Kidney (tissue), 14 donors: Measurements from ENCODE around the gene ENOPH1. TPM values are rescaled to one million over a fixed set of nuclear protein-coding genes. Genes with fewer than 3 reads are reported as not detected.

Experiments used
- DNase-seq, 5 donors: peaks; one replicate each; pipeline ENCODE4 v3.0.0-alpha.2; 2013 to 2020
- FAIRE-seq: peaks from 2 replicates; lab custom pipeline; 2012; peaks lifted over from hg19 to GRCh38; lab: Jason Lieb, UNC
- H3K27ac ChIP-seq, 2 donors: one replicate each; pipeline ENCODE4 v1.7.0; 2013; ENCODE audit warnings: low read depth in 2 of 2, low read length in 2 of 2, inconsistent platforms in 1 of 2
- H3K27me3 ChIP-seq: one replicate; pipeline ENCODE4 v1.7.1; 2013; ENCODE audit warnings: low read length, inconsistent platforms; ENCODE audit not compliant: control insufficient read depth, insufficient read depth
- H3K36me3 ChIP-seq, 3 donors: one replicate each; pipeline versions ENCODE4 v1.7.0 to v1.7.1; 2013; ENCODE audit warnings: low read length in 3 of 3, control low read depth in 1 of 3, inconsistent platforms in 1 of 3; ENCODE audit not compliant: insufficient read depth in 3 of 3, control insufficient read depth in 2 of 3
- H3K4me1 ChIP-seq, 3 donors: one replicate each; pipeline versions ENCODE4 v1.7.0 to v1.7.1; 2013; ENCODE audit warnings: low read length in 3 of 3, inconsistent platforms in 1 of 3, low read depth in 1 of 3; ENCODE audit not compliant: control insufficient read depth in 2 of 3, insufficient read depth in 2 of 3
- H3K4me3 ChIP-seq, 3 donors: one replicate each; pipeline versions ENCODE4 v1.7.0 to v1.8.1; 2013; ENCODE audit warnings: low read length in 3 of 3, control low read depth in 1 of 3, inconsistent platforms in 1 of 3
- H3K9ac ChIP-seq, 3 donors: one replicate each; pipeline versions ENCODE4 v1.7.0 to v1.7.1; 2013; ENCODE audit warnings: low read length in 3 of 3, control low read depth in 1 of 3, inconsistent platforms in 1 of 3
- H3K9me3 ChIP-seq, 3 donors: one replicate each; pipeline versions ENCODE4 v1.7.0 to v1.7.1; 2013; ENCODE audit warnings: low read length in 3 of 3, control low read depth in 1 of 3, inconsistent platforms in 1 of 3; ENCODE audit not compliant: control insufficient read depth in 2 of 3, insufficient read depth in 1 of 3
- CTCF ChIP-seq: IDR thresholded peaks from 3 replicates; pipeline ENCODE4 v1.5.1; 2012; ENCODE audit warnings: mild to moderate bottlenecking, moderate library complexity, borderline replicate concordance; ENCODE audit not compliant: insufficient read depth; ENCODE audit errors: extremely low read depth
- intact Hi-C: fragments of 100-400 bp; cut with DNase I; formaldehyde crosslinking; loops from one replicate; pipeline ENCODE4 v1.11.1; 2022
- polyA plus RNA-seq: library from polyadenylated mRNA; stranded (reverse); fragments of 350-450 nt; fragmentation: Illumina TruSeq; extraction: RNeasy Lipid Tissue Mini Kit (QIAGEN cat#74804); gene quantifications from one replicate; pipeline ENCODE4 v1.2.3, GENCODE V29; 2014; ENCODE audit warnings: low read depth, low replicate concordance; ENCODE audit not compliant: insufficient read depth
- total RNA-seq: library from RNA; stranded (reverse); fragmentation: NEBNext Ultra II Directional; extraction: Animal tissue kit (Norgen Biotek cat#: 25700); gene quantifications from one replicate; pipeline ENCODE4 v1.2.1, GENCODE V29; 2021
- donor health status: control.
- donor health status: control.
- donor health status: control.
- donor health status: control.
- donor health status: control.
- donor health status: DM: yes; HTN: yes; CAD: no.
- donor health status: Normal renal cell carcinoma (clear cell type).

The ENOPH1 gene
- total and polyA plus RNA-seq, 2 donors from 2014 or later: 30.3 to 36.0 TPM

DNA sequence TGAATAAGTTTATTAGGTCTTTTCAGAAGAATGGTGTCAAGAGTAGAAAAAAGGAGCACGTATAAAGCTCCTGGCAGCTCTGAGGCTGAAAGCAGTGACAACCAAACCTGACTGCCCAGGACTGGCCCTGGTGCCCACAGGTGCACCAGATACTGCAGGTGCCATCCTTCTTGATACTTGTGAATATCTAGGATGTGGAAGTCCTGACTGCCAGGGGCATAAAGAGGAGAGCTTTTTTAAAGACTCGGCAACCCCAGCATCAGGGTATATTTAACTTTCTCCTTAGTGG, 70.7 kb downstream of the ENOPH1 start:
- Histone ChIP-seq H3K27ac (no peak overlapping the region), H3K27me3 (no peaks in the 10 kb centered on the region), H3K36me3 (no peaks in the 10 kb centered on the region), H3K9me3 (no peaks in the 10 kb centered on the region), H3K4me3 (no peak overlapping the region), H3K9ac (no peak overlapping the region), H3K4me1 (no peaks in the 10 kb centered on the region)
- intact Hi-C loops: no loop called here
- FAIRE-seq (no peak), DNase-seq (no peak)
- TF ChIP-seq CTCF: no peak

GRCh38 chr4:82508011-82508410, 77.6 kb downstream of the ENOPH1 start:
- intact Hi-C loops: no loop called here
- Histone ChIP-seq H3K9ac (no peak overlapping the region), H3K27me3 (no peaks in the 10 kb centered on the region), H3K9me3 (no peaks in the 10 kb centered on the region), H3K4me1 (peaks cover 0 to 5% (median 0%) of the 10 kb centered on the region in 3 donors), H3K27ac (no peak overlapping the region), H3K36me3 (no peaks in the 10 kb centered on the region), H3K4me3 (no peak overlapping the region)
- DNase-seq: no peak
- no peak for TF ChIP-seq CTCF
- no peak for FAIRE-seq

- Histone ChIP-seq H3K36me3 (no peaks in the 10 kb centered on the region), H3K9ac (no peak overlapping the region), H3K9me3 (no peaks in the 10 kb centered on the region), H3K4me1 (peaks cover 0 to 5% (median 0%) of the 10 kb centered on the region in 3 donors), H3K27me3 (no peaks in the 10 kb centered on the region), H3K27ac (no peak overlapping the region), H3K4me3 (no peak overlapping the region)
- FAIRE-seq: no peak
- DNase-seq: no peak
- no peak for TF ChIP-seq CTCF
- intact Hi-C loops: no loop called here
These were observed 78.5 kb downstream of the ENOPH1 start for GRCh38 chr4:82508806-82509428.

DNA sequence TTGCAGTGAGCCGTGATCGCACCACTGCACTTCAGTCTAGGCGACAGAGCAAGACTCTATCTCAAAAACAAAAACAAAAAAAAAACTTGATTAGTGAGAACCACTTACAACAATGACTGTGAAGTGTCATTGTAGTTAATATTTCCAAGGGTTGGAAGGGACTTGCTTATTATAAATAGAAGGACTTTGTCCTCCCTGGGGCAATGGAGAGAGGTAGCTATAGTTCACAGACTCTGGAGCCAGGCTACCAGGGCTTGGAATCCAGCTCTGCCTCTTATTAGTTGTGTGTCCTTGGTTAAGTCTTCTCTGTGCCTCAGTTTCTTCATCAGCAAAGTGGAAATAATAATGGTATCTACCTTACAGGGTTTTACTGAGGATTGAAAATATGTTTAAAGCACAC, 79.8 kb downstream of the ENOPH1 start:
- Histone ChIP-seq H3K27ac (no peak overlapping the region), H3K4me1 (peaks cover 0 to 5% (median 0%) of the 10 kb centered on the region in 3 donors), H3K4me3 (no peak overlapping the region), H3K9ac (no peak overlapping the region), H3K9me3 (no peaks in the 10 kb centered on the region), H3K36me3 (no peaks in the 10 kb centered on the region), H3K27me3 (no peaks in the 10 kb centered on the region)
- TF ChIP-seq CTCF: no peak
- intact Hi-C loops: no loop called here
- FAIRE-seq: no peak
- no peak for DNase-seq
